OCI-LY1 (cell line): ENCODE data around the gene SF3A1.

Experiments
- EZH2 ChIP-seq: fragments of 200-600 bp; sonication (generic), shearing (Covaris generic); IDR thresholded peaks from 2 replicates; pipeline ENCODE4 v1.8.0; 2017; ENCODE audit warnings: borderline replicate concordance, mixed run types, mild to moderate bottlenecking, antibody characterized with exemption, low read length, moderate library complexity, mixed read lengths
- TF ChIP-seq, protein P1 (sequence below): fragments of 200-600 bp; sonication (generic), shearing (Covaris generic); IDR thresholded peaks from 2 replicates; pipeline ENCODE4 v1.5.1; 2017; ENCODE audit warnings: mild to moderate bottlenecking, antibody characterized with exemption, low read length, moderate library complexity, mixed read lengths

DNA sequence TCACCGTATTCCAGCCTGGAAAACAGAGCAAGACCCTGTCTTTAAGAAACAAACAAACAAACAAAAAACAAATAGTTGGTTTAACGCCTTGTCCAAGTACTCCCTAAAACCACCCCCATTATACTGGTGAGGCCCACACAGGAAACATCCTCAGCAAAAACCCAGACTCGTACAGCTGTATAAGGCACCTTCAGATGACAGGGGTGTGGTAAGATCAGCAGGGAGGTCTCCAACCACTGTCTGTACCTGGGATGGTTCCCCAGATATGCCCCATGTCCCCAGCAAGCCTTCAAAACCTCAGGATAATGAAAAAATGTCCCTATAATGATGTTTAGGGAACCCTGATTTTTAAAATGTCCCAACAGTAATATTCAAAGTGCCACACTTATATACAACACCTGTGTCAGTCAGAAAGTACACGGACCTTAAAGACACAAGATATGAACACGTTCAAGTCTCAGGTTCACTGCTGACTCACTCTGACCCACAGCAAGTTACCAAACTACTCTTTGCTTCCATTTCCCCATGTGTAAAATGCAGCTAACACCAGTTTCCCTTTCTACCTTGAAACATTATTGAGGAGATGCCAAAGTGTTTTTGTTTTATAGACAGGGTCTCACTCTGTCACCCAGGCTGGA lies 9.3 kb downstream of the SF3A1 start:
- TF ChIP-seq, protein P1, sequence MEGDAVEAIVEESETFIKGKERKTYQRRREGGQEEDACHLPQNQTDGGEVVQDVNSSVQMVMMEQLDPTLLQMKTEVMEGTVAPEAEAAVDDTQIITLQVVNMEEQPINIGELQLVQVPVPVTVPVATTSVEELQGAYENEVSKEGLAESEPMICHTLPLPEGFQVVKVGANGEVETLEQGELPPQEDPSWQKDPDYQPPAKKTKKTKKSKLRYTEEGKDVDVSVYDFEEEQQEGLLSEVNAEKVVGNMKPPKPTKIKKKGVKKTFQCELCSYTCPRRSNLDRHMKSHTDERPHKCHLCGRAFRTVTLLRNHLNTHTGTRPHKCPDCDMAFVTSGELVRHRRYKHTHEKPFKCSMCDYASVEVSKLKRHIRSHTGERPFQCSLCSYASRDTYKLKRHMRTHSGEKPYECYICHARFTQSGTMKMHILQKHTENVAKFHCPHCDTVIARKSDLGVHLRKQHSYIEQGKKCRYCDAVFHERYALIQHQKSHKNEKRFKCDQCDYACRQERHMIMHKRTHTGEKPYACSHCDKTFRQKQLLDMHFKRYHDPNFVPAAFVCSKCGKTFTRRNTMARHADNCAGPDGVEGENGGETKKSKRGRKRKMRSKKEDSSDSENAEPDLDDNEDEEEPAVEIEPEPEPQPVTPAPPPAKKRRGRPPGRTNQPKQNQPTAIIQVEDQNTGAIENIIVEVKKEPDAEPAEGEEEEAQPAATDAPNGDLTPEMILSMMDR: no peak
- TF ChIP-seq EZH2: no peak
